Testis (tissue), 2 donors: Measurements from ENCODE around the gene NAP1L1.

ENCODE experiments used
- POLR2A ChIP-seq: fragments of 450-650 bp; IDR thresholded peaks from one replicate; pipeline ENCODE4 v1.6.1; 2017; ENCODE audit warnings: antibody characterized with exemption, mild to moderate bottlenecking, moderate library complexity
- TF ChIP-seq, protein P1 (sequence below), 3 experiments: fragments of 450-650 bp in 2 of 3; fragments of 200-600 bp in 1 of 3; sonication (generic) in 1 of 3; IDR thresholded peaks; one replicate each; pipeline ENCODE4 v1.5.1; 2016 to 2019; ENCODE audit warnings: antibody characterized with exemption in 3 of 3, mild to moderate bottlenecking in 2 of 3, moderate library complexity in 1 of 3

DNA sequence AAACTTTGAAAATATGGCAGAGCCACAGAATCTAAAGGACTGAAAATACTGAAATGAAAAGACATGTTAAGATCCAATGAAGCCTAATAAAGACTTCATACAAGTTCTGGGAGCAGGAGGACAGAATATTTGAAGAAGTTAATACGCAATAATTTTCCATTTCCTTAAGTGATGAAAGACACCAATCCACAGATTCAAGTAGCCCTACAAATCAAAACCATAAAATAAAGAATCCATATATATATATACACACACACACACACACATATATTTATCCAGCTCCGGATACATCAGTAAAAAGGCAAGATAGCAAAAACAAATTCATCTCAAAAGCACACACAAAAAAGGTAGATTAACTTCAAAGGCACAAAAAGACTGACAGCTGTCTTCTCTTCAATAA, 5.7 kb downstream of the NAP1L1 start:
- TF ChIP-seq, protein P1, sequence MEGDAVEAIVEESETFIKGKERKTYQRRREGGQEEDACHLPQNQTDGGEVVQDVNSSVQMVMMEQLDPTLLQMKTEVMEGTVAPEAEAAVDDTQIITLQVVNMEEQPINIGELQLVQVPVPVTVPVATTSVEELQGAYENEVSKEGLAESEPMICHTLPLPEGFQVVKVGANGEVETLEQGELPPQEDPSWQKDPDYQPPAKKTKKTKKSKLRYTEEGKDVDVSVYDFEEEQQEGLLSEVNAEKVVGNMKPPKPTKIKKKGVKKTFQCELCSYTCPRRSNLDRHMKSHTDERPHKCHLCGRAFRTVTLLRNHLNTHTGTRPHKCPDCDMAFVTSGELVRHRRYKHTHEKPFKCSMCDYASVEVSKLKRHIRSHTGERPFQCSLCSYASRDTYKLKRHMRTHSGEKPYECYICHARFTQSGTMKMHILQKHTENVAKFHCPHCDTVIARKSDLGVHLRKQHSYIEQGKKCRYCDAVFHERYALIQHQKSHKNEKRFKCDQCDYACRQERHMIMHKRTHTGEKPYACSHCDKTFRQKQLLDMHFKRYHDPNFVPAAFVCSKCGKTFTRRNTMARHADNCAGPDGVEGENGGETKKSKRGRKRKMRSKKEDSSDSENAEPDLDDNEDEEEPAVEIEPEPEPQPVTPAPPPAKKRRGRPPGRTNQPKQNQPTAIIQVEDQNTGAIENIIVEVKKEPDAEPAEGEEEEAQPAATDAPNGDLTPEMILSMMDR (IDR thresholded peaks at IDR 0.05): no peak
- no peak for TF ChIP-seq POLR2A
